ENCODE data around the gene EHD3.

GRCh38 chr2:31239593-31240177 lies 5.7 kb downstream of the EHD3 start:
- TF ChIP-seq CTCF (IDR thresholded peaks at IDR 0.05; ENCODE audit: insufficient read depth, low read depth, low read length) (no peak), EZH2 (IDR thresholded peaks at IDR 0.05; ENCODE audit: insufficient read depth, low read length) (no peak)
